Measurements from ENCODE around the gene EREG.

Gene EREG

DNA sequence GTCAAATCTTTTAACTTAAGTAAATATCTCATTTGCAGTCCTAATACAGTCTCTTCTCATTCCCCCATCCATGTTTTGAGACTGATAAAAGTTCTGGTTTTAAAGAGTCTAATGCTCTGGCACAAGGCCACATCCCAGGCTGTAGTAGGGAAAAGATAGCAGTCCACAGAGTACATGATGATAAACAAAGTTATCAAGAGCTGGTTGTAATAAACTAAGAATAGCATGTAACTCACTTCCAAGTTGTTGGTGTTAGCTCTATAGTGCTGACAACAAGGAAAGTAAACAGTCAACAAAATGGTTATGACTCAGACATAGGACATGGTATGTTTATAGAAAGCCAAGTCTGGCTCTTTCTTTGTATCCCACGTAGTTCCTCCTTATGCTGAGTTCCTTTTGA lies 58.2 kb downstream of the EREG start:
- no peak for DNase-seq (ENCODE audit: low read depth in 1 of 2, low spot score in 1 of 2)

DNA sequence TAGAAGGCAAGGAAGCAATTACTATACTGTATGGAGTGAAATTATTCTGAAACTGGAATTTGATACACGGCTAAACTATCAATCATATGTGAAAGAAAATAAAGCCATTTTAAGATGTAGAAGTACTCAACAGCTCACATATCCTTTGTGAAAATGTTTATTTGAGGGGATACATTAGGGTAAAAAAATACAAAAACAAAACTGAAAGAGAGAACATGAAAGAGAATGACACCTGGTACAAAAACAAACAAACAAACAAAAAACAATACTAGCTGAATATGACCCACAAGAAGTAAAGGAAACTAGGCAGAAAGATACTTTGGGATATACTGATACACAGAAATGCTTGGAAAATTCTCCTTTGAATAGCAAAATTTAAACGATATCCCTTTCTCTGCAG lies 59.2 kb downstream of the EREG start:
- DNase-seq (ENCODE audit: low read depth in 1 of 2, low spot score in 1 of 2) = no peak

DNA sequence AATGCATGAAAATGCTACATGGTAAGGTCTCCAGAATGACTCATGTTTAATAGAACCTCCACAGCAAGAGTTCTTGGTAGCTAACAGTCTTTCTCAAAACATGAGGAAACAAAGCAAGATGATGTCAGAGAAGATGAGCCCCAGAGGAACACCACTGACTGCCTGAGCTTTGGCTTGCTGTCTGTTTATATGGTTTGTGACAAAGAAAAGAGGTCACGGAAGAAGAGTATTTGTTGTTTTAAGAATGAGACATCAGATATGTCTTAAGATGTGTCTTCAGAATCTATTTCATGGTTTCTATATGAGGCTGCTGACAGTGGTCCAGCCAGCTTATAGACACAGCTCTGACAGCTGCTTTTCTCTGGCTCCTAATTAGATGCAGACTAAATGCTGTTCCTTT lies 61.2 kb downstream of the EREG start:
- no peak for DNase-seq (ENCODE audit: low read depth in 1 of 2, low spot score in 1 of 2)

DNA sequence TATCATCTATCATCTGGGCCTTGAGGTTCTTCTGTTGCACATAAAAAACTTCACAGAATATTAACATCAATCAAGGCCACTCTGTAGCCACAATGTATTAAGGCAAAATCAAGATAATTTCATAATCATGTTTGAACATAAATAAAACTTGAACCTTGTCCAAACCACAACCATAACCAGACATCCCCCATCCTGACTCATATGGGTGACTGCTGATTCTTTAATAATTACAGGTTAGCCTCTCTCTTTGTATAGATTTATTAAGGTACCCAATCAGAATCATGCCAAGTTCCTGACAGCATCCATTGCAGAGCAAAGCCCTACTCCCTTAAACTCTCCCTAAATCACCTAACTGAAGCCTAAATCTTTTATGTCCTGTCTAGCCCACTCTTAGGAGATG lies 63.3 kb downstream of the EREG start:
- no peak for DNase-seq (ENCODE audit: low read depth in 1 of 2, low spot score in 1 of 2)

DNA sequence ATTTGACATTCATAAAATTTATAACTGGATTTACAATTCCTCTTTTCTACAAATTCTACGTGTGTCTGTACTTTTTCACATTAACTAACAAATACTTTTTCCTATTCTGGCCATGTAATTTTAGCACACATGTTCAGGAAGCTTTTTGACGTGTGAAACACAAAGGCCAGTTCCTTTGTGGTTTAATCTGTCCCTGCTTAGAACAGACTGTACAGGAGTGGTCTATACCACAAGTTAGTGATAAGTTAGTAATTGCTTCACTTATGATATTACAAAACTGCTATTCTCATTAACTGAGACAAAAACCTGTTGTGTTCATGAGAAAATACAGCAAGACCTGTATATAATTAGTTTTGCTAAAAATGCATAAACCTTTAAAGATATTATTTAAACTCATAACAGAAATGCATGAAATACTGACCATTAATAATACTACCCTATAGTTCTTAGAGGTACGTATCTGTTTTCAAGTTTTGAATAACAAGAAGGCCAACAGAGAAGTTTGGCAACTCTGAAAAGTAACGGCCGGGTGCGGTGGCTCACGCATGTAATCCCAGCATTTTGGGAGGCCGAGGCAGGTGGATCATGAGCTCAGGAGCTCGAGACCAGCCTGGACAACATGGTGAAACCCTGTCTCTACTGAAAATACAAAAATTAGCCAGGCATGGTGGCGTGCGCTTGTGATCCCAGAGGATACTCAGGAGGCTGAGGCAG lies 66.3 kb downstream of the EREG start:
- DNase-seq (ENCODE audit: low read depth in 1 of 2, low spot score in 1 of 2) = no peak

DNA sequence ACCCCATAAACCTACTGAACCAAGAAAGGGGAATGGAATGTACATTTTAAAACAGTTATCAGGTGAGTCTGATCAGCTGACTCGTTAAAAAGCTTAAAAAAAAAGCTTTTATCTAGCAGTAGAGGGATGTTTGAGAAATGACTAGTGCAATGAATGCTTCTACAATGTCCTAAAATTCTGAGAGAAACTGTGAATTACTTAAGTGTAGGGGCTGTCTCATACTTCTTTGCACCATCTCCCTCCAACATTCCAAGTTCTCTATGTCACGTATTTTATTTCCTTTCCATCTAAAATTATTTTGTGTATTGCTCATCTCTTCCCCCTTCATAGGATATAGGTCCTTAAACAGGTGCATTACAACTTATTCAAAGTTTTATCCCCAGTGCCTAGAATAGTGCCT lies 68.1 kb downstream of the EREG start:
- no peak for DNase-seq (ENCODE audit: low read depth in 1 of 2, low spot score in 1 of 2)

DNA sequence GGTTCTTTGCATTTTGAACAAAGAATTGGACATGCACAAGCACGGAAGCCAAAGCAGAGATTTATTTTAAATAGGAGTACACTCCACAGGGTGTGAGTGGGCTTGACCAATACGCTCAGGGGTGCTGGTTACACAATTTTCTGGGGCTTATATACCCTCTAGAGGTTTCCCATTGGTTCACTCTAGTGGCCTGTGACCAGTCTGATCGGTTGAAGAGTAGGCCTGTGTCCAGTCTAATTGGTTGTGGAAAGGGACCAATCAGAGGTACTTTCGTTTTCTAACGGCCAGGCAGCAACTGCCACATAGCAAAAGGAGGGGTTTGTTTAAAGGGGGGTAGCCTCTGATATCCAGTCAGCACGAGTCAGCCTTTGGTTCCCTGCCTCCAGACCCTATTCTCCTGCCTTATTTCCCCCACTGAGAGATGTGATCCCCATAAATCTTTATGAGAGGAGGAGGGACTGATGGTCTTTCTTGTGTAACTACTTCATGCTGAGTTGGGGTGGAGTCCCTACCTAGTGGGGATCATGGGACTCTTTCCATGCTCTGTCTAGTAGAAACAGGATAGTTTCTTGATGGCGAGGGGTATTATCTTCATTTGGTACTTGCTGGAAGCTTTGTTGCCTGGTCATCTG lies 68.7 kb downstream of the EREG start:
- DNase-seq (ENCODE audit: low read depth in 1 of 2, low spot score in 1 of 2) = no peak

DNA sequence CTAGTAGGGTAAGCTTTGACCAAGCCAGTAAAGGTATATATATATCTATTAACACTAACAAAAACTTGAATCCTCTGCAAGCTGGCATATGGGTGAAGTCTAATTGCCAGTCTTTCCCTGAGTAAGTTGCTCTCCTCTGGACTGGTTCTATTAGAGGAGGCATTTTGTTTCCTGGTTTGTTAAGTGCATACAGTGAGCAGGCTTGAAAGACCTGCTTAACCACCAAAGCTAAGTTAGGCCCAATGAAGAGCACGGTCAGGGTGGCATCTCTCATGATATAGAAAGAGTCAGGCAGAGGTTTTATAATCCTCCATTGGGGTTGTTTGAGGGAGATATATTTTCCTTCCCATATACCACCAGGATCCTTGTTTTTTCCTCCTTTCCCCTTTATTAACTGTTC lies 70.4 kb downstream of the EREG start:
- DNase-seq (ENCODE audit: low read depth in 1 of 2, low spot score in 1 of 2) = no peak

DNA sequence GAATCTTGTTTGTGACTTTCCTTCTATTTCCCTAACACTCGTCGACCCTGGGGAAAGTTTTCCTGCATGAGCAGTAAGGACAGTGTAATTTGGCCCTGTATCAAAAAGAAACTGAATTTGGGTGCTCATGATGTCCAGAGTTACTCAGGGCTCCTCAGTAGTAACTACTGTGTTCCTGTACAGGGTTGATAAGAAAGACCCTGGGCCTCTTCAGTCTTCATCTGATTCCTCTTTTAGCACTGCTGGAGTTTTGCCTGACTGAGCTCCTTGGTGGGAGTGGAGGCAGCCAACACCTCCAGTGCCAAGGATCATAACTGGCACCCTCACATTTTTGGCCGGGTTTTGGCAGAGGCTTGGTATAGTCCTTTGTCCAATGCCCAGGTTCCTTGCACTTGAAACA lies 72.9 kb downstream of the EREG start:
- no peak for DNase-seq (ENCODE audit: low read depth in 1 of 2, low spot score in 1 of 2)
